ENCODE results near the gene SIX3.

- TF ChIP-seq EGR1 (IDR thresholded peaks at IDR 0.05) (no peak), EP300 (IDR thresholded peaks at IDR 0.05; ENCODE audit: borderline replicate concordance) (no peak), TEAD4 (IDR thresholded peaks at IDR 0.05) (no peak), RAD21 (IDR thresholded peaks at IDR 0.05; ENCODE audit: low read depth) (no peak)
- TF ChIP-seq, protein P1, sequence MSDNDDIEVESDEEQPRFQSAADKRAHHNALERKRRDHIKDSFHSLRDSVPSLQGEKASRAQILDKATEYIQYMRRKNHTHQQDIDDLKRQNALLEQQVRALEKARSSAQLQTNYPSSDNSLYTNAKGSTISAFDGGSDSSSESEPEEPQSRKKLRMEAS (IDR thresholded peaks at IDR 0.05) = no peak
Observed at GRCh38 chr2:44943693-44944101, 2.2 kb downstream of the SIX3 start.
